RWPE2 (cell line): ENCODE data around the gene ITPR3.

Experiments used
- ATAC-seq: fragments of 200-7000 bp; cut with Tn5 transposase; 3 replicates; pipeline ENCODE4 v1.9.1; 2021; ENCODE audit warnings: low read depth
- DNase-seq: peaks from one replicate; pipeline ENCODE4 v3.0.0-alpha.2; 2020; ENCODE audit warnings: low spot score
- H3K27ac ChIP-seq: fragments of 450-650 bp; 2 replicates; pipeline ENCODE4 v1.5.1; 2017; ENCODE audit warnings: mild to moderate bottlenecking; ENCODE audit not compliant: poor library complexity, severe bottlenecking
- H3K27me3 ChIP-seq: fragments of 250-450 bp; sonication (Bioruptor Pico); 2 replicates; pipeline ENCODE4 v1.5.1; 2021; ENCODE audit warnings: mild to moderate bottlenecking, moderate library complexity; ENCODE audit not compliant: insufficient read depth, poor library complexity, severe bottlenecking
- H3K36me3 ChIP-seq: fragments of 250-450 bp; sonication (Bioruptor Pico); 2 replicates; pipeline ENCODE4 v1.5.1; 2020; ENCODE audit warnings: low read depth, mild to moderate bottlenecking, moderate library complexity
- H3K4me1 ChIP-seq: fragments of 250-450 bp; sonication (Bioruptor Pico); 2 replicates; pipeline ENCODE4 v1.5.1; 2021; ENCODE audit warnings: mild to moderate bottlenecking, moderate library complexity; ENCODE audit not compliant: insufficient read depth, poor library complexity, severe bottlenecking
- H3K4me3 ChIP-seq: fragments of 250-450 bp; sonication (Bioruptor Pico); 2 replicates; pipeline ENCODE4 v1.5.1; 2021; ENCODE audit warnings: mild to moderate bottlenecking, moderate library complexity; ENCODE audit not compliant: severe bottlenecking
- H3K9me3 ChIP-seq: fragments of 250-450 bp; sonication (Bioruptor Pico); 2 replicates; pipeline ENCODE4 v1.5.1; 2021; ENCODE audit warnings: mild to moderate bottlenecking, moderate library complexity; ENCODE audit not compliant: severe bottlenecking
- TF ChIP-seq, protein P1 (sequence below): fragments of 450-650 bp; IDR thresholded peaks from one replicate; pipeline ENCODE4 v1.5.1; 2017; ENCODE audit warnings: mild to moderate bottlenecking, moderate library complexity; ENCODE audit not compliant: poor library complexity, severe bottlenecking

ITPR3 gene

DNA sequence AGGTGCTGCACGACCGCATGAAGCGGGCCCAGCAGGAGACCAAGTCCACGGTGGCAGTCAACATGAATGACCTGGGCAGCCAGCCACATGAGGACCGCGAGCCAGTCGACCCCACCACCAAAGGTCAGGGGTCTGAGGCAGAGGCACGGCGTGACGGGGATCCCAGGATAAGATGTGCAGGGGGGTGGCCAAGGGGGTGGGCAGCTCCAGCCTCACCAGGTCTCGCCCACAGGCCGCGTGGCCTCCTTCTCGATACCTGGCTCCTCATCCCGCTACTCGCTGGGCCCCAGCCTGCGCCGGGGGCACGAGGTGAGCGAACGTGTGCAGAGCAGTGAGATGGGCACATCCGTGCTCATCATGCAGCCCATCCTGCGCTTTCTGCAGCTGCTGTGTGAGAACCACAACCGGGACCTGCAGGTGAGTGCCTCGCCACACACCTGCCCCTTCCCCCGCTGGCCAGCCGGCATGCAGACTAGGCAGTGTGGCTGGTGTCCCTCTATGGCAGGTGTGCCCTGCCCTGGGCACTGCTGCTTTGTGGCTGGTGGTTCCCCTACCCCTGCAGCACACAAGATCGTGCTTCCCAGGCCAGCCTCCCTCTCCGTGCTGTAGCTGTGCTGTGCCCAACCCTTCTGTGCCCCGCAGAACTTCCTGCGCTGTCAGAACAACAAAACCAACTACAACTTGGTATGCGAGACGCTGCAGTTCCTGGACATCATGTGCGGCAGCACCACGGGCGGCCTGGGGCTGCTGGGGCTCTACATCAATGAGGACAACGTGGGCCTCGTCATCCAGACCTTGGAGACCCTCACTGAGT lies 64.5 kb downstream of the ITPR3 start:
- TF ChIP-seq, protein P1, sequence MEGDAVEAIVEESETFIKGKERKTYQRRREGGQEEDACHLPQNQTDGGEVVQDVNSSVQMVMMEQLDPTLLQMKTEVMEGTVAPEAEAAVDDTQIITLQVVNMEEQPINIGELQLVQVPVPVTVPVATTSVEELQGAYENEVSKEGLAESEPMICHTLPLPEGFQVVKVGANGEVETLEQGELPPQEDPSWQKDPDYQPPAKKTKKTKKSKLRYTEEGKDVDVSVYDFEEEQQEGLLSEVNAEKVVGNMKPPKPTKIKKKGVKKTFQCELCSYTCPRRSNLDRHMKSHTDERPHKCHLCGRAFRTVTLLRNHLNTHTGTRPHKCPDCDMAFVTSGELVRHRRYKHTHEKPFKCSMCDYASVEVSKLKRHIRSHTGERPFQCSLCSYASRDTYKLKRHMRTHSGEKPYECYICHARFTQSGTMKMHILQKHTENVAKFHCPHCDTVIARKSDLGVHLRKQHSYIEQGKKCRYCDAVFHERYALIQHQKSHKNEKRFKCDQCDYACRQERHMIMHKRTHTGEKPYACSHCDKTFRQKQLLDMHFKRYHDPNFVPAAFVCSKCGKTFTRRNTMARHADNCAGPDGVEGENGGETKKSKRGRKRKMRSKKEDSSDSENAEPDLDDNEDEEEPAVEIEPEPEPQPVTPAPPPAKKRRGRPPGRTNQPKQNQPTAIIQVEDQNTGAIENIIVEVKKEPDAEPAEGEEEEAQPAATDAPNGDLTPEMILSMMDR = no peak
- Histone ChIP-seq H3K27me3 (no peaks in the 10 kb centered on the region), H3K4me1 (no peaks in the 10 kb centered on the region), H3K9me3 (no peaks in the 10 kb centered on the region), H3K4me3 (no peak overlapping the region), H3K36me3 (peaks cover 91% of the 10 kb centered on the region), H3K27ac (no peak overlapping the region)
- DNase-seq = peak; percentile 50
- ATAC-seq = no peak

DNA sequence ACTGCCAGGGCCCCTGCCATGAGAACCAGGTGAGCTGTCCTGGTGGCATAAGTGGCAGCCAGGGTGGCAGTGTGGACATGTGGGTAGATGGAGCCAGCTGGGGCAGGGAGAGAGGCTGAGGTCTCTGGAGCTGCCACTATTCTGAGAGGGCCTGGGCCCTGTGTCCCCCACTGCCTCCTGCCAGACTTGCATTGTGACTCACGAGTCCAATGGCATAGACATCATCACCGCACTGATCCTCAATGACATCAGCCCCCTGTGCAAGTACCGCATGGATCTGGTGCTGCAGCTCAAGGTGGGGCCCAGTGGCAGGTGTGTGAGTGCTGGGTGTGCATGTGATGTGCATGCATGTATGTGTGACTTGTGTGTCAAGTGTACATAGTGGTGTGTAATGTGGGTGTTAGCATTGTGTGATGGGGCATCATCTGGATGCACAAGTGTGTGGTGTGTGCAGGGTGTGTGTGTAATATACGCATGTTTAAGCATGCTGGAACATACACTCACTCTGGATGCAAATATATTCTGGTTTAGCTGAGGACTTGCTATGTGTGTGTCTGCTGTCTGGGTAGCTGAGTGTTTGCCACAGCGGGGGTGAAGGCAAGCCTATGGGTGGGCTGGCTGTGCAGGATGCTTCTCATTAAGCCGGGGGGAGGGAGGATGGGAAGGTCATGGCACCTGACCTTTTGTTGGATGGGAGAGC lies 65.3 kb downstream of the ITPR3 start:
- Histone ChIP-seq H3K27me3 (no peaks in the 10 kb centered on the region), H3K4me3 (no peak overlapping the region), H3K27ac (no peak overlapping the region), H3K36me3 (peaks cover 91% of the 10 kb centered on the region), H3K9me3 (no peaks in the 10 kb centered on the region), H3K4me1 (no peaks in the 10 kb centered on the region)
- ATAC-seq (no peak), DNase-seq (peak; percentile 56)
- TF ChIP-seq, protein P1 = no peak

DNA sequence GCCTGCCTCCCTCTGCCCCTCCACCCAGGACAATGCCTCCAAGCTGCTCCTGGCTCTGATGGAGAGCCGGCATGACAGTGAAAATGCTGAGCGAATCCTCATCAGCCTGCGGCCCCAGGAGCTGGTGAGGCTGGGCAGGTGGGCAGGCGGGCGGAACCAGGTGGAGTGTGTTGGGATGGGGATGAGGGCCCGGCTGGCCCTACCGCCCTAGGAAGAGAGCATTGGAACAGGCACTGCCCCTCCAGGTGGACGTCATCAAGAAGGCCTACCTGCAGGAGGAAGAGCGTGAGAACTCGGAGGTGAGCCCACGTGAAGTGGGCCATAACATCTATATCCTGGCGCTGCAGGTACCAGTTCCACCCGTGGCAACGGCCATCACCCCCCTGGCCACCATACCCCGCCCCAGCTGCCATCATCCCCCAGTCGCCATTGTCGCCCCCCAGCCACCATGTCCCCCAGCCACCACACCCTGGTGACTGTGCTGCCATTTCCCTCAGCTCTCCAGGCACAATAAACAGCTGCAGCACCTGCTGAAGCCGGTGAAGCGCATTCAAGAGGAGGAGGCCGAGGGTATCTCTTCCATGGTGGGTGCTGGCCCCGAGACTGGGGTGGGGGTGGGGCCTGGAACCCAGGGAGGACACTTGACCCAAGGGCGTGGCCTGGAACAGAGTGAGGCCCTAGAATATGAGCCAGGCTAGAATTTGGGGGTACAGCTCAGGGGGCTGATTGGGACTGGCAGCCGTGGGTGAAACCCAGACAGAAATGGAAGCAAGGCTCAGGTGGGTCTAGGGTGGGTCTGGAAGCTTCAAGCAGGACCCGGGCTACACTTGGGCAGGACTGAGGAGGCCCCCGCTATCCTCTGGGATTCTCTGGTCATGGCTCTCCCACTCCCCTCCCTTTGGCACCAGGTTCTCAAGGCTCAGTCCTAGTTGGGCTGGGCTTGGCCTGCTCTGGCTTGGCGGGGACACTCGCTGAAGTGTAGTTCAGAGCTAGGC lies 66.2 kb downstream of the ITPR3 start:
- TF ChIP-seq, protein P1 = no peak
- Histone ChIP-seq H3K4me1 (peaks cover 7% of the 10 kb centered on the region), H3K27ac (no peak overlapping the region), H3K36me3 (peaks cover 91% of the 10 kb centered on the region), H3K4me3 (no peak overlapping the region), H3K27me3 (no peaks in the 10 kb centered on the region), H3K9me3 (no peaks in the 10 kb centered on the region)
- ATAC-seq (no peak), DNase-seq (peak; percentile 55)

DNA sequence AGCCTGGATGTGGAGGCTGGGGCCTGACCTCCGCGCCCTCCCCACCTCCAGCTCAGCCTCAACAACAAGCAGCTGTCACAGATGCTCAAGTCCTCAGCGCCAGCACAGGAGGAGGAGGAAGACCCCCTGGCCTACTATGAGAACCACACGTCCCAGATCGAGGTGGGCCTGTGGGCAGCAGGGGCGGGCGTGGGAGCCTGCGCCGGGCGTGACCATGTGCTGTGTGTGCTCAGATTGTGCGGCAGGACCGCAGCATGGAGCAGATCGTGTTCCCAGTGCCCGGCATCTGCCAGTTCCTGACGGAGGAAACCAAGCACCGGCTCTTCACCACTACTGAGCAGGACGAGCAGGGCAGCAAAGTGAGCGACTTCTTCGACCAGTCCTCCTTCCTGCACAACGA lies 66.9 kb downstream of the ITPR3 start:
- Histone ChIP-seq H3K36me3 (peaks cover 91% of the 10 kb centered on the region), H3K4me3 (no peak overlapping the region), H3K27ac (no peak overlapping the region), H3K9me3 (no peaks in the 10 kb centered on the region), H3K4me1 (peaks cover 7% of the 10 kb centered on the region), H3K27me3 (no peaks in the 10 kb centered on the region)
- no peak for ATAC-seq
- TF ChIP-seq, protein P1 = no peak
- peak; percentile 45 for DNase-seq
